ENCODE data around the gene GON4L.

DNA sequence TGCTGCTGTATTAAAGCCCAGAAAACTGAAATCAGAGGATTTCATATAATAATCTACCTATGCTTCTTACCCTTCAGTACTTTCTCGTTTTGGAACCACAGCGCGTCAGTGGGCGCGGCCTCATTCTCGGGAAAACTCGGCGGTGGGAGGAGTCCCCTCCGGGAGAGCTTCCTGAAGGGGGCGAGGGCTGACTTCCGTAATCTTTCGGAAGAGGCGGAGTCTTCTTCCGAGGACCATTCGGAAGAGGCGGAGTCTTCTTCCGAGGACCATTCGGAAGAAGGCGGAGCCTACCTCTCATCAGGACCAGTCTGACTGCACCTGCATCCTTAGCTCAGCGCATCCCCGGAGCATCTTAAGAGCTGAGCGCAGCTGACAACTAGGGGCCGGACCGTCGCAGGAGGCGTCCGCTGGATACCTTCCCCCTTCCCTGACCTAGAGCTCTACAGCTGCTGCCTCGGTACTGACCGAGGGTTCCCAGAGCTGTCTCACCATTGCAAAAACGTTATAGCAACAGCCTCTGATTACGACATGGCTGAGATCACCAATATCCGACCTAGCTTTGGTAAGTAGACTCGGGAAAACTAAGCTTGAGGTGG is 2.3 kb upstream of the GON4L start, which contains the start of gene SYT11:
- TF ChIP-seq, protein P1, sequence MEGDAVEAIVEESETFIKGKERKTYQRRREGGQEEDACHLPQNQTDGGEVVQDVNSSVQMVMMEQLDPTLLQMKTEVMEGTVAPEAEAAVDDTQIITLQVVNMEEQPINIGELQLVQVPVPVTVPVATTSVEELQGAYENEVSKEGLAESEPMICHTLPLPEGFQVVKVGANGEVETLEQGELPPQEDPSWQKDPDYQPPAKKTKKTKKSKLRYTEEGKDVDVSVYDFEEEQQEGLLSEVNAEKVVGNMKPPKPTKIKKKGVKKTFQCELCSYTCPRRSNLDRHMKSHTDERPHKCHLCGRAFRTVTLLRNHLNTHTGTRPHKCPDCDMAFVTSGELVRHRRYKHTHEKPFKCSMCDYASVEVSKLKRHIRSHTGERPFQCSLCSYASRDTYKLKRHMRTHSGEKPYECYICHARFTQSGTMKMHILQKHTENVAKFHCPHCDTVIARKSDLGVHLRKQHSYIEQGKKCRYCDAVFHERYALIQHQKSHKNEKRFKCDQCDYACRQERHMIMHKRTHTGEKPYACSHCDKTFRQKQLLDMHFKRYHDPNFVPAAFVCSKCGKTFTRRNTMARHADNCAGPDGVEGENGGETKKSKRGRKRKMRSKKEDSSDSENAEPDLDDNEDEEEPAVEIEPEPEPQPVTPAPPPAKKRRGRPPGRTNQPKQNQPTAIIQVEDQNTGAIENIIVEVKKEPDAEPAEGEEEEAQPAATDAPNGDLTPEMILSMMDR (IDR thresholded peaks at IDR 0.05; ENCODE audit: low read depth, low read length, poor library complexity, severe bottlenecking), result no peak
- TF ChIP-seq EZH2phosphoT487 (IDR thresholded peaks at IDR 0.05; ENCODE audit: borderline replicate concordance, low read length), result no peak
